GM23338 (cell line): Measurements from ENCODE around the gene KNL1.
"Not testable (repeated sequence)": the region's sequence is repeated elsewhere in the genome, so short reads cannot be mapped to it uniquely, and the experiment has no call there.

Source experiments
- CTCF ChIP-seq, 2 experiments: fragments of 200-600 bp in 1 of 2; sonication (generic) in 1 of 2; conservative IDR thresholded peaks; 2 replicates each; pipeline versions ENCODE4 v1.5.1 to v1.6.1; 2016 to 2017; ENCODE audit warnings: antibody characterized with exemption in 2 of 2, low read depth in 2 of 2, mild to moderate bottlenecking in 2 of 2, moderate library complexity in 1 of 2
- EZH2phosphoT487 ChIP-seq: fragments of 200-600 bp; sonication (generic); IDR thresholded peaks from one replicate; pipeline ENCODE4 v1.8.1; 2018; ENCODE audit warnings: antibody characterized with exemption; ENCODE audit not compliant: unreplicated experiment
- REST ChIP-seq: IDR thresholded peaks from one replicate; pipeline ENCODE4 v1.6.1; 2018; ENCODE audit warnings: antibody characterized with exemption; ENCODE audit not compliant: unreplicated experiment

- not testable (repeated sequence) for TF ChIP-seq CTCF (conservative IDR thresholded peaks at IDR 0.05; ENCODE audit: low read depth in 2 of 2); REST; EZH2phosphoT487
These were observed 82.2 kb downstream of the KNL1 start for GRCh38 chr15:40676290-40676689.
